ENCODE results near the gene NNT.

GRCh38 chr5:43567967-43568366 lies 35.0 kb upstream of the NNT start:
- TF ChIP-seq CTCF (conservative IDR thresholded peaks at IDR 0.05) (no peak), EZH2 (IDR thresholded peaks at IDR 0.05; ENCODE audit: low read depth) (no peak)

Data from PC-9 (cell line).